Keratinocyte (primary cell): ENCODE results near the gene WIPF3.

Source experiments
- EZH2 ChIP-seq: IDR thresholded peaks from one replicate; pipeline ENCODE4 v1.6.1; 2012; ENCODE audit warnings: inconsistent platforms, mild to moderate bottlenecking, low read length, moderate library complexity
- TF ChIP-seq, protein P1 (sequence below), 3 experiments: IDR thresholded peaks in 1 of 3; conservative IDR thresholded peaks in 1 of 3; optimal IDR thresholded peaks in 1 of 3; 2 replicates in 2 of 3; 3 replicates in 1 of 3; pipeline versions ENCODE3 to v1.5.1; 2011; ENCODE audit warnings: low read length in 3 of 3, mild to moderate bottlenecking in 3 of 3, moderate library complexity in 2 of 3, control low read depth in 1 of 3, inconsistent platforms in 1 of 3; ENCODE audit not compliant: insufficient read depth in 2 of 3; ENCODE audit errors: extremely low read depth in 1 of 3

DNA sequence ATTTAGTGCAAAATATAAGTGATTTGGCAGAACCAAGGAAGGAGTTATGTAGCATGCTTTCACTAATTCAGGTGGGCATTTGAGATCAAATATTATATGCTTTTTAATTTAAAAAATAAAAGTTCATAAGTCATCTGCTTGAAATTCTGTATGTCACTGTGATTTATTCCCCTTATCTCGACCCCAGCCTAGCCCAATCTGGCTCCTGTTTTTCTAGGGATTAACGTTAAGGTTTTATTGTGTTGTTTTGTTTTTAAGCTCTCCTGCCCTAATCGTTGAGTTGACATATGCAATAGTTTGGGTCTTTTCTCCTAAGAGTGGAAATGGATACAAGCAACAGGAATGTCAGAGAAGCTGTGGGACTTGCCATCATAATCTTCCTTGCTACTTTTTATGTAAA, 42.6 kb downstream of the WIPF3 start:
- TF ChIP-seq, protein P1, sequence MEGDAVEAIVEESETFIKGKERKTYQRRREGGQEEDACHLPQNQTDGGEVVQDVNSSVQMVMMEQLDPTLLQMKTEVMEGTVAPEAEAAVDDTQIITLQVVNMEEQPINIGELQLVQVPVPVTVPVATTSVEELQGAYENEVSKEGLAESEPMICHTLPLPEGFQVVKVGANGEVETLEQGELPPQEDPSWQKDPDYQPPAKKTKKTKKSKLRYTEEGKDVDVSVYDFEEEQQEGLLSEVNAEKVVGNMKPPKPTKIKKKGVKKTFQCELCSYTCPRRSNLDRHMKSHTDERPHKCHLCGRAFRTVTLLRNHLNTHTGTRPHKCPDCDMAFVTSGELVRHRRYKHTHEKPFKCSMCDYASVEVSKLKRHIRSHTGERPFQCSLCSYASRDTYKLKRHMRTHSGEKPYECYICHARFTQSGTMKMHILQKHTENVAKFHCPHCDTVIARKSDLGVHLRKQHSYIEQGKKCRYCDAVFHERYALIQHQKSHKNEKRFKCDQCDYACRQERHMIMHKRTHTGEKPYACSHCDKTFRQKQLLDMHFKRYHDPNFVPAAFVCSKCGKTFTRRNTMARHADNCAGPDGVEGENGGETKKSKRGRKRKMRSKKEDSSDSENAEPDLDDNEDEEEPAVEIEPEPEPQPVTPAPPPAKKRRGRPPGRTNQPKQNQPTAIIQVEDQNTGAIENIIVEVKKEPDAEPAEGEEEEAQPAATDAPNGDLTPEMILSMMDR (optimal IDR thresholded peaks at IDR 0.05 in 1 of 3, IDR thresholded peaks at IDR 0.05 in 1 of 3, conservative IDR thresholded peaks at IDR 0.05 in 1 of 3; ENCODE audit: extremely low read depth in 1 of 3, insufficient read depth in 2 of 3, low read length in 3 of 3) = no peak
- TF ChIP-seq EZH2 = no peak
